ENCODE results near the gene ACSM2B.
"Not testable (repeated sequence)": the region's sequence is repeated elsewhere in the genome, so short reads cannot be mapped to it uniquely, and the experiment has no call there.

Gene ACSM2B

GRCh38 chr16:20531795-20532194 is 44.4 kb downstream of the ACSM2B start:
- H3K9me3 Mint-ChIP-seq, CTCF ChIA-PET, H3K27me3 Mint-ChIP-seq, H3K27ac Mint-ChIP-seq, H3K4me1 Mint-ChIP-seq, H3K36me3 Mint-ChIP-seq, H3K4me3 Mint-ChIP-seq, DNase-seq: not testable (repeated sequence)

DNA sequence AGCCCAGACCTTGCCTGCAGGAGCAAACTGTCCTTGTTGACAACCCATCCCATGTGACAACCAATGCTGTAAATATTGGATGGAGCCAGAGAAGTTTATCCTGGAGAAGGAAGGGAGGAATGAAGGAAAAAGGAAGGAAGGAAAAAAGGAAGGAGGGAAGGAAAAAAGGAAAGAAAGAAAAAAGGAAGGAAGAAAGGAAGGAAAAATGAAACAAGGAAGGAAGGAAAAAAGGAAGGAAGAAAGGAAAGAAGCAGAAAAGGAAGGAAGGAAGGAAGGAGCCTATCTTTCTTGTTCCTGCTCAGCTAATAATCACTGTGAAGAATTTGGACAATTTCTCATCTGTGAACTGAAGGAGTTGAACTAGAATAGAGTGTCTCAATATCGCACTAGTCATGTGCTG is 56.1 kb downstream of the ACSM2B start:
- Mint-ChIP-seq H3K9me3 (no peaks in the 10 kb centered on the region), H3K4me1 (no peaks in the 10 kb centered on the region), H3K27me3 (peaks cover 5% of the 10 kb centered on the region), H3K27ac (no peak overlapping the region), H3K36me3 (no peaks in the 10 kb centered on the region), H3K4me3 (no peak overlapping the region)
- CTCF ChIA-PET = no interaction called here
- DNase-seq = no peak

- DNase-seq = no peak
- Mint-ChIP-seq H3K4me1 (no peaks in the 10 kb centered on the region), H3K4me3 (no peak overlapping the region), H3K27ac (no peak overlapping the region), H3K9me3 (no peaks in the 10 kb centered on the region), H3K27me3 (peaks cover 5% of the 10 kb centered on the region), H3K36me3 (no peaks in the 10 kb centered on the region)
- CTCF ChIA-PET = no interaction called here
These were observed 56.9 kb downstream of the ACSM2B start for GRCh38 chr16:20519231-20519630.

DNA sequence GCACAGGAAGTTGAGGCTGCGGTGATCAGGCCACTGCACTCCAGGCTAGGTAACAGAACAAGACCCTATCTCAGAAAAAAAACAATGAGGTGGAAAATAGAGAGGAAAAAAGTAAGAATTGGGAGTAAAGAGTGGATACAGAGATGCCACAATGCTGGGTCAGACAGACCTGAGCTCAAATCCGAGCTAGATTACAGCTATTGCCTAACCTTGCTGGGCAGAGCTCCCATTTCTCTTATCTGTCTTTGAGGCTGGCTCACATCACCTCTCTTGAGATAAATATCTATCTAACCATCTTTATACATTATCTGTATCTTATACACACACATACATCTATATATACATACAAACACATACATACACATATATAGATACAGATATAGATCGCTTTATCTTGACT is 59.0 kb downstream of the ACSM2B start:
- Mint-ChIP-seq H3K4me1 (no peaks in the 10 kb centered on the region), H3K27ac (no peak overlapping the region), H3K27me3 (peaks cover 5% of the 10 kb centered on the region), H3K4me3 (no peak overlapping the region), H3K9me3 (no peaks in the 10 kb centered on the region), H3K36me3 (no peaks in the 10 kb centered on the region)
- no peak for DNase-seq
- CTCF ChIA-PET = no interaction called here

GRCh38 chr16:20515688-20516090 is 60.5 kb downstream of the ACSM2B start:
- Mint-ChIP-seq H3K4me3 (no peak overlapping the region), H3K27me3 (peaks cover 5% of the 10 kb centered on the region), H3K4me1 (no peaks in the 10 kb centered on the region), H3K9me3 (no peaks in the 10 kb centered on the region), H3K27ac (no peak overlapping the region), H3K36me3 (no peaks in the 10 kb centered on the region)
- CTCF ChIA-PET = no interaction called here
- no peak for DNase-seq

DNA sequence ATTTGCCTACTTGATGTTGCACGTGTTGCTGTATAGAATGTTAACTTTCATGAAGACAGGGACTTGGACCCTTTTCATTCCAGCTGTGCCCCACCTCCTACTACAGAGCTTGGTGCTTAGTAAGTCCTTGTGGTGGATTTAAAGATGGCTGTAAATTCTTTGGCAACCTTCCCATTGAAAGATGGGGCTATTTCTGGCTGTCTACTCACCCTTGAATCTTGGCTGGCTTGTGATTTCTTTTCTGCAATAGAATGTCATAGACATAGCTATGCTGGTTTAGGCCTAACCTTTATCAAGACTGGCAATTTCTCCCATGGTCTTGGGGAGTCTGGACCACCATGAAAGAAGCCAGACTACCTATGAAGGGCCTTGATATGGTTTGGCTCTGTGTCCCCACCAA is 65.8 kb downstream of the ACSM2B start:
- no peak overlapping the region for H3K4me3 Mint-ChIP-seq
- H3K4me1 Mint-ChIP-seq = no peaks in the 10 kb centered on the region
- DNase-seq = no peak
- no peaks in the 10 kb centered on the region for H3K36me3 Mint-ChIP-seq
- CTCF ChIA-PET = no interaction called here
- no peaks in the 10 kb centered on the region for H3K27me3 Mint-ChIP-seq
- no peak overlapping the region for H3K27ac Mint-ChIP-seq
- H3K9me3 Mint-ChIP-seq = peaks cover 14% of the 10 kb centered on the region

GRCh38 chr16:20507280-20507679 is 68.9 kb downstream of the ACSM2B start:
- H3K27me3 Mint-ChIP-seq = no peaks in the 10 kb centered on the region
- DNase-seq = no peak
- H3K9me3 Mint-ChIP-seq = peaks cover 14% of the 10 kb centered on the region
- no peak overlapping the region for H3K27ac Mint-ChIP-seq
- no peaks in the 10 kb centered on the region for H3K36me3 Mint-ChIP-seq
- CTCF ChIA-PET = no interaction called here
- no peaks in the 10 kb centered on the region for H3K4me1 Mint-ChIP-seq
- H3K4me3 Mint-ChIP-seq = no peak overlapping the region

GRCh38 chr16:20504418-20504817 is 71.7 kb downstream of the ACSM2B start:
- Mint-ChIP-seq H3K9me3 (peaks cover 14% of the 10 kb centered on the region), H3K36me3 (no peaks in the 10 kb centered on the region), H3K27me3 (no peaks in the 10 kb centered on the region), H3K27ac (no peak overlapping the region), H3K4me3 (no peak overlapping the region), H3K4me1 (no peaks in the 10 kb centered on the region)
- no peak for DNase-seq
- CTCF ChIA-PET = no interaction called here

DNA sequence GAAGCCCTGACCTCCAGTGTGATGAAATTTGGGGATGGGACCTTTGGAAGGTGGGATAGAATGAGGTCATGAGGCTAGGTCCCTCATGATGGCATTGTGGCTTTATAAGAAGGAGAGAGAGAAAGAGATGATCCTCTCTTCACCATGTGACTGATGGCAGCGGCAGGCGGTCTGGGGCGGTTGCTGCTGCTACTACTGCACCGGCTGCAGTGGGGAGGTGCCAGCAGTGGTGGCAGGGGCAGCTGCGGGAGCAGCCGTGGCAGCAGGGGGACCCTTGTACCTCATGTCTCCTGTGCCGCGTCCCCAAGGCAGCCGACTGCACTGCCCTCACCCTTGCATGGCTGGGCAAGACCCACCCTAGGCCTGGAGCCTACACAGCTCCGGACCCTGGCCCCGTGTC is 84.7 kb downstream of the ACSM2B start:
- H3K36me3 Mint-ChIP-seq, H3K27me3 Mint-ChIP-seq, H3K27ac Mint-ChIP-seq, H3K4me1 Mint-ChIP-seq, H3K9me3 Mint-ChIP-seq, CTCF ChIA-PET, H3K4me3 Mint-ChIP-seq, DNase-seq: not testable (repeated sequence)

DNA sequence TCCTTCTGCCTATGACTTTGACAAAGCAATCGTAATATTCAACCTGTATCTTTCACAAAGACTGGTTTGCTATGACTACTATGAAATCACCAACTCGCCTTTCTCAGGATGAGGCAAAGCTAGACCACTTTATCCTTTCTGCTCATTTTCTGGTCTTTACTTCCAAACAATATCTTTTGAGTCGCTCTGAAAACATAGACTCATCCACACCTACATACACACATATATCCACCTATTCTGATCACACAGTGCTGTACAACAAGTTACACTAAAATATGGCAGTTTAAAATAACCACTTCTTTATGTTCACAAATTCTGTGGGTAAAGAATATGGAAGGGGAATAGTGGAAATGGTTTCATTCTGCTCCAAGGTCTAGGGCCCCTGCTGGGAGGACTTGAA is 85.2 kb downstream of the ACSM2B start:
- H3K36me3 Mint-ChIP-seq, H3K9me3 Mint-ChIP-seq, H3K27ac Mint-ChIP-seq, H3K27me3 Mint-ChIP-seq, DNase-seq, CTCF ChIA-PET, H3K4me1 Mint-ChIP-seq, H3K4me3 Mint-ChIP-seq: not testable (repeated sequence)
